Body of pancreas (tissue), 4 donors: Measurements from ENCODE around the gene RDH13.

Source experiments
- POLR2A ChIP-seq, 3 donors: fragments of 450-650 bp; IDR thresholded peaks; one replicate each; pipeline ENCODE4 v1.6.1; 2016; ENCODE audit warnings: antibody characterized with exemption in 3 of 3, mild to moderate bottlenecking in 2 of 3
- TF ChIP-seq, protein P1 (sequence below), 7 experiments: fragments of 450-650 bp in 4 of 7; fragments of 200-600 bp in 3 of 7; sonication (generic) in 3 of 7; IDR thresholded peaks; one replicate each; pipeline ENCODE4 v1.5.1; 2016 to 2019; ENCODE audit warnings: antibody characterized with exemption in 7 of 7

DNA sequence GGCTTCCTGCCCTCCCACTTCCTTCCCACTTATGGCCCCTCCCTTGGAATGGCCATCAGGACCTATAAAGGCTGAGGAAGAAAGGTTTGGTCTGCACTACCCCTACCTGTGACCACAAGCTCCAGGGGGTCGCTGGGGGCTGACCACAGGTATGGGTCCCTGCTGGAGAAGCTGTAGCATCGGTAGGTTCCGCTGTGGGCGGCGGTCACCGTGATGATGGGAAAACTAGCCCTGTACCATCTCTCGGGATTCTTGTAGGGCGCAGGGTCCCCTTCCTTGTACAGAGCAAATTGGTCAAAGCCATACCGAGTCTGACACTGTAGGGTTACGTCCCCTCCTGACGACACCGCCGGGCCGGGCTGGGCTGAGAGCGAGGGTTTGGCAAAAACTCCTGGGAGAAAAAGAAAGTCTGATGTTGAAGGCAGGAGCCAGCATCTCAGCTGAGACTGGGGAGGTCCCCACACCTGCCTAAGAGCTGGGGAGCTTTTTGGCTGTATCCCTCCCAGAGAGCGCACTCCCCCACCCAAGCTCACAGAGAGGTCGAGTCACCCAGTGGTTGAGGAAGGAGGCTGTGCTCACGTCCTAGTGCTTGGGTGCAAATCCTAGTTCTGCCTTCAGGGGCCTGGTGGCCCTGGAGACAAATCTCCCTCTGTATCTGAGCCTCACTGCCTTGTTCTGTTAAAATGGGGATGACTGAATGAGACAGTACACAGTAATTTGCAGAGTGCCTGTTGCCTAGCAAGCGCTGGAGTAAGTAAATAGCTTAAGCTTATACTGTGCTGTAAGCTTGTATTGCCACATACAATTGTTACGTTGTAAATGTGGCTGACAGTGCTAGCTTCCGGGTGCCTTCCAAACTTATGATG lies 35.2 kb downstream of the RDH13 start:
- TF ChIP-seq POLR2A (IDR thresholded peaks at IDR 0.05) = no peak
- TF ChIP-seq, protein P1, sequence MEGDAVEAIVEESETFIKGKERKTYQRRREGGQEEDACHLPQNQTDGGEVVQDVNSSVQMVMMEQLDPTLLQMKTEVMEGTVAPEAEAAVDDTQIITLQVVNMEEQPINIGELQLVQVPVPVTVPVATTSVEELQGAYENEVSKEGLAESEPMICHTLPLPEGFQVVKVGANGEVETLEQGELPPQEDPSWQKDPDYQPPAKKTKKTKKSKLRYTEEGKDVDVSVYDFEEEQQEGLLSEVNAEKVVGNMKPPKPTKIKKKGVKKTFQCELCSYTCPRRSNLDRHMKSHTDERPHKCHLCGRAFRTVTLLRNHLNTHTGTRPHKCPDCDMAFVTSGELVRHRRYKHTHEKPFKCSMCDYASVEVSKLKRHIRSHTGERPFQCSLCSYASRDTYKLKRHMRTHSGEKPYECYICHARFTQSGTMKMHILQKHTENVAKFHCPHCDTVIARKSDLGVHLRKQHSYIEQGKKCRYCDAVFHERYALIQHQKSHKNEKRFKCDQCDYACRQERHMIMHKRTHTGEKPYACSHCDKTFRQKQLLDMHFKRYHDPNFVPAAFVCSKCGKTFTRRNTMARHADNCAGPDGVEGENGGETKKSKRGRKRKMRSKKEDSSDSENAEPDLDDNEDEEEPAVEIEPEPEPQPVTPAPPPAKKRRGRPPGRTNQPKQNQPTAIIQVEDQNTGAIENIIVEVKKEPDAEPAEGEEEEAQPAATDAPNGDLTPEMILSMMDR (IDR thresholded peaks at IDR 0.05) = no peak
